ENCODE measurements around the gene RIMS1.

Gene RIMS1

GRCh38 chr6:72130327-72130726 is 244.0 kb downstream of the RIMS1 start:
- no peak for DNase-seq

- no peak for DNase-seq
Measured at GRCh38 chr6:72132427-72132826, 246.1 kb downstream of the RIMS1 start.

GRCh38 chr6:72132851-72133250 is 246.5 kb downstream of the RIMS1 start:
- DNase-seq, result no peak

GRCh38 chr6:72133324-72133723 is 247.0 kb downstream of the RIMS1 start:
- DNase-seq, result no peak

- peak in 1 of 2 experiments; percentile 12 for DNase-seq
Measured at GRCh38 chr6:72140795-72141194, 254.4 kb downstream of the RIMS1 start.

- DNase-seq, result no peak
Measured at GRCh38 chr6:72149715-72150114, 263.4 kb downstream of the RIMS1 start.

- no peak for DNase-seq
Measured at GRCh38 chr6:72151742-72152141, 265.4 kb downstream of the RIMS1 start.

GRCh38 chr6:72175916-72176315 is 289.6 kb downstream of the RIMS1 start:
- DNase-seq, result no peak

GRCh38 chr6:72182337-72183246 is 296.2 kb downstream of the RIMS1 start:
- DNase-seq, result no peak

- no peak for DNase-seq
Measured at GRCh38 chr6:72203983-72204382, 317.6 kb downstream of the RIMS1 start.

- no peak for DNase-seq
Measured at GRCh38 chr6:72205500-72205899, 319.1 kb downstream of the RIMS1 start.

- no peak for DNase-seq
Measured at GRCh38 chr6:72206606-72207005, 320.3 kb downstream of the RIMS1 start.

GRCh38 chr6:72212686-72213085 is 326.3 kb downstream of the RIMS1 start:
- DNase-seq, result no peak

GRCh38 chr6:72213654-72214053 is 327.3 kb downstream of the RIMS1 start:
- no peak for DNase-seq

- no peak for DNase-seq
Measured at GRCh38 chr6:72216222-72217068, 330.1 kb downstream of the RIMS1 start.

- no peak for DNase-seq
Measured at GRCh38 chr6:72217626-72218025, 331.3 kb downstream of the RIMS1 start.

- DNase-seq, result peak in 1 of 2 experiments; percentile 24
Measured at GRCh38 chr6:72218125-72218524, 331.8 kb downstream of the RIMS1 start.

GRCh38 chr6:72219536-72219935 is 333.2 kb downstream of the RIMS1 start:
- no peak for DNase-seq

GRCh38 chr6:72238021-72238420 is 351.7 kb downstream of the RIMS1 start:
- DNase-seq, result no peak

GRCh38 chr6:72238900-72239299 is 352.6 kb downstream of the RIMS1 start:
- DNase-seq, result no peak

GRCh38 chr6:72245565-72245964 is 359.2 kb downstream of the RIMS1 start:
- peak in 1 of 2 experiments; percentile 19 for DNase-seq

- DNase-seq, result peak in 1 of 2 experiments; percentile 26
Measured at GRCh38 chr6:72246926-72247325, 360.6 kb downstream of the RIMS1 start.

GRCh38 chr6:72248621-72249020 is 362.3 kb downstream of the RIMS1 start:
- DNase-seq, result no peak

- no peak for DNase-seq
Measured at GRCh38 chr6:72250664-72251063, 364.3 kb downstream of the RIMS1 start.
